K562 treated with DMSO at 1 percent for 4 hours (cell line): ENCODE measurements around the gene OR4K13. TPM values are rescaled to one million over a fixed set of nuclear protein-coding genes. Genes with fewer than 3 reads are reported as not detected.

ENCODE experiments used
- total RNA-seq: library from RNA; unstranded; fragments of 300-600 nt; gene quantifications from 2 replicates; pipeline ENCODE4 v1.2.3, GENCODE V29; 2022; ENCODE audit not compliant: insufficient read depth

OR4K13 gene, protein sequence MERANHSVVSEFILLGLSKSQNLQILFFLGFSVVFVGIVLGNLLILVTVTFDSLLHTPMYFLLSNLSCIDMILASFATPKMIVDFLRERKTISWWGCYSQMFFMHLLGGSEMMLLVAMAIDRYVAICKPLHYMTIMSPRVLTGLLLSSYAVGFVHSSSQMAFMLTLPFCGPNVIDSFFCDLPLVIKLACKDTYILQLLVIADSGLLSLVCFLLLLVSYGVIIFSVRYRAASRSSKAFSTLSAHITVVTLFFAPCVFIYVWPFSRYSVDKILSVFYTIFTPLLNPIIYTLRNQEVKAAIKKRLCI
- not detected in 2 replicates for total RNA-seq

DNA sequence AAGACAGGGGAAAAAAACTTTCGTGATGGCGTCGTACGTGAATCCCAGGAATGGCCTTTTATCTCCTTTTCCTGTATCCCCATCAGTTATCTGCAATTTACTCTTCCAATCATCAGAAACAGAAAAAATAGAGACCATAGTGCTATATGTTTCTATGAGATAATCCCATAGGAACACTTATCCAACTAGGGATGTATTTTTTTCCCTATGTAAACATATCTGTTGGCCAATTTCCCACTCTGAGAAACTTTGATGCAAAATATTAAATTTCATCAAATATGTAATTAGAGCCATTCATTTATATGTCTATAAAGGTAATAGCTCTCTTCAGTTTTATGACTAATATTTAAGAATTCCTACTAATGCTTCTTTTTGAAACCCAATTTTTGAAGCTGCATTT is at the start of gene OR4K13:
Gene OR4K13, minus strand, starts transcription at position 101 of the 400 bp plus-strand sequence. CDS start 1,280 bp downstream, outside the sequence.

GRCh38 chr14:20059745-20060144 is 23.9 kb upstream of the OR4K13 start, which contains the start of gene OR4L1:
Gene OR4L1 (plus strand): TSS chr14:20060045. CDS start chr14:20060045, 0 bp downstream.

DNA sequence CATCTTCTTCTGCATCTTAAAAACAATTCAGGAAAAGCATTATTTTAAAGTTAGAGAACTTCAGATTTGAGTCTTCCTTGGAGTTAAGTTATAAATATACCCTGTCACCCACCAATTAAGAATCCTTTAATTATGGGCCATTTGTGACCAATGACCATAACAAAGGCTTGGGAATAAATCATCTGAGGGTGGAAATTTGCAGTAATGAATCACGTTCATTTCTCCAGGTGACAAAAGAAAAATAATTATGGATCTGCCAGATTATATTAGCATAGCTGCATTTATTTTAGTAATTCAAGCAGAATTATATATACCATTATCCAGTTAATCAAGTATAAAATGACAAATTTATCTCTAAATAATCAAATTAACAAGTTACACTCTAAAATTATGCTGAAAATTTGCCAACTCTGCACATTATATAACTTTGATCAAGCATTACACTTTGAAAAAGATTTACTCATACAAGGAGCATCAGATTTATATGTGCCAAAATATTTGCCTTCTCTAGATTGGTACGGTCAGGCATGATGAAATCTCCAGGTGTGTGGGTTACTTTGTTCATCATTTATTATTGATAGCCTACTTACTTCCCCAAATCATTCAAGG is 16.5 kb downstream of the OR4K13 start, which contains the start of gene OR4K14:
Gene OR4K14, minus strand, starts transcription at position 51 of the 609 bp plus-strand sequence. CDS start 4,114 bp downstream, outside the sequence.

GRCh38 chr14:20001863-20002262 is 34.0 kb downstream of the OR4K13 start, which contains the start of gene OR4Q2:
Gene OR4Q2 (plus strand): TSS chr14:20002163.

Other genes with a start within 250 kb of the OR4K13 start
- not detected in 2 replicates for gene OR4N2, start 232.3 kb downstream of the OR4K13 start, total RNA-seq
- gene OR4K2, start 160.9 kb downstream of the OR4K13 start, total RNA-seq: not detected in 2 replicates
- gene OR4K5, start 115.4 kb downstream of the OR4K13 start, total RNA-seq: not detected in 2 replicates
- not detected in 2 replicates for gene OR4K1, start 105.1 kb downstream of the OR4K13 start, total RNA-seq
- gene OR4K15, start 60.4 kb downstream of the OR4K13 start, total RNA-seq: not detected in 2 replicates
- not detected in 2 replicates for gene OR4Q2, start 33.9 kb downstream of the OR4K13 start, total RNA-seq
- not detected in 2 replicates for gene OR4K14, start 16.7 kb downstream of the OR4K13 start, total RNA-seq
- not detected in 2 replicates for gene OR4L1, start 24.0 kb upstream of the OR4K13 start, total RNA-seq
- gene OR4K17, start 74.7 kb upstream of the OR4K13 start, total RNA-seq: not detected in 2 replicates
- not detected in 2 replicates for gene OR4N5, start 102.8 kb upstream of the OR4K13 start, total RNA-seq
- gene OR11G2, start 154.9 kb upstream of the OR4K13 start, total RNA-seq: not detected in 2 replicates
- not detected in 2 replicates for gene OR11H6, start 187.7 kb upstream of the OR4K13 start, total RNA-seq
- not detected in 2 replicates for gene OR11H7, start 192.9 kb upstream of the OR4K13 start, total RNA-seq
- gene OR11H4, start 203.2 kb upstream of the OR4K13 start, total RNA-seq: not detected in 2 replicates